Measurements from ENCODE around the gene ITPR2. TPM values are rescaled to one million over a fixed set of nuclear protein-coding genes. Genes with fewer than 3 reads are reported as not detected.
A peak's percentile ranks its signal among the peaks of the same experiment; 100 is the strongest.

The ITPR2 gene
- total RNA-seq, 3 donors from 2014 or later (not counting 1 experiment from before 2014, with no cell fraction given), result 59.1 to 70.7 (median 68.2) TPM

GRCh38 chr12:26828280-26829073, 4.5 kb downstream of the ITPR2 start:
- 94% methylated on average over 3 of the region's 7 CpGs for WGBS (ENCODE audit: insufficient coverage)
- TF ChIP-seq, protein P1, sequence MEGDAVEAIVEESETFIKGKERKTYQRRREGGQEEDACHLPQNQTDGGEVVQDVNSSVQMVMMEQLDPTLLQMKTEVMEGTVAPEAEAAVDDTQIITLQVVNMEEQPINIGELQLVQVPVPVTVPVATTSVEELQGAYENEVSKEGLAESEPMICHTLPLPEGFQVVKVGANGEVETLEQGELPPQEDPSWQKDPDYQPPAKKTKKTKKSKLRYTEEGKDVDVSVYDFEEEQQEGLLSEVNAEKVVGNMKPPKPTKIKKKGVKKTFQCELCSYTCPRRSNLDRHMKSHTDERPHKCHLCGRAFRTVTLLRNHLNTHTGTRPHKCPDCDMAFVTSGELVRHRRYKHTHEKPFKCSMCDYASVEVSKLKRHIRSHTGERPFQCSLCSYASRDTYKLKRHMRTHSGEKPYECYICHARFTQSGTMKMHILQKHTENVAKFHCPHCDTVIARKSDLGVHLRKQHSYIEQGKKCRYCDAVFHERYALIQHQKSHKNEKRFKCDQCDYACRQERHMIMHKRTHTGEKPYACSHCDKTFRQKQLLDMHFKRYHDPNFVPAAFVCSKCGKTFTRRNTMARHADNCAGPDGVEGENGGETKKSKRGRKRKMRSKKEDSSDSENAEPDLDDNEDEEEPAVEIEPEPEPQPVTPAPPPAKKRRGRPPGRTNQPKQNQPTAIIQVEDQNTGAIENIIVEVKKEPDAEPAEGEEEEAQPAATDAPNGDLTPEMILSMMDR (IDR thresholded peaks at IDR 0.05), result no peak
- Mint-ChIP-seq H3K27ac (no peak overlapping the region), H3K27me3 (ENCODE audit: low read depth in 2 of 2) (no peaks in the 10 kb centered on the region), H3K4me3 (no peak overlapping the region), H3K36me3 (no peaks in the 10 kb centered on the region), H3K4me1 (peaks cover 58 to 61% of the 10 kb centered on the region in 2 donors), H3K9me3 (no peaks in the 10 kb centered on the region)
- Histone ChIP-seq H3K4me3 (ENCODE audit: low read length) (no peak overlapping the region), H3K36me3 (ENCODE audit: control insufficient read depth, insufficient read depth, low read length) (no peaks in the 10 kb centered on the region), H3K27ac (ENCODE audit: low read length) (no peak overlapping the region), H3K4me1 (ENCODE audit: control insufficient read depth, insufficient read depth, low read length) (peaks cover 11% of the 10 kb centered on the region), H3K27me3 (ENCODE audit: control insufficient read depth, insufficient read depth, low read length) (no peaks in the 10 kb centered on the region), H3K9me3 (ENCODE audit: control insufficient read depth, insufficient read depth, low read length) (no peaks in the 10 kb centered on the region)
- intact Hi-C loops (cut with micrococcal nuclease), result no loop called here
- no peak for ATAC-seq
- DNase-seq, result no peak

GRCh38 chr12:26826437-26826836, 6.6 kb downstream of the ITPR2 start:
- intact Hi-C loops (cut with micrococcal nuclease), result no loop called here
- Mint-ChIP-seq H3K27me3 (ENCODE audit: low read depth in 2 of 2) (no peaks in the 10 kb centered on the region), H3K27ac (no peak overlapping the region), H3K4me1 (peaks cover 59 to 63% of the 10 kb centered on the region in 2 donors), H3K4me3 (no peak overlapping the region), H3K36me3 (no peaks in the 10 kb centered on the region), H3K9me3 (no peaks in the 10 kb centered on the region)
- 96% methylated on average over 5 of the region's 5 CpGs for WGBS (ENCODE audit: insufficient coverage)
- TF ChIP-seq, protein P1 (IDR thresholded peaks at IDR 0.05), result no peak
- no peak for ATAC-seq
- H3K27ac ChIP-seq (ENCODE audit: low read length), result no peak overlapping the region
- no peaks in the 10 kb centered on the region for H3K27me3 ChIP-seq (ENCODE audit: control insufficient read depth, insufficient read depth, low read length)
- peaks cover 6% of the 10 kb centered on the region for H3K4me1 ChIP-seq (ENCODE audit: control insufficient read depth, insufficient read depth, low read length)
- no peak for DNase-seq
- no peaks in the 10 kb centered on the region for H3K36me3 ChIP-seq (ENCODE audit: control insufficient read depth, insufficient read depth, low read length)
- H3K9me3 ChIP-seq (ENCODE audit: control insufficient read depth, insufficient read depth, low read length), result no peaks in the 10 kb centered on the region
- H3K4me3 ChIP-seq (ENCODE audit: low read length), result no peak overlapping the region

DNA sequence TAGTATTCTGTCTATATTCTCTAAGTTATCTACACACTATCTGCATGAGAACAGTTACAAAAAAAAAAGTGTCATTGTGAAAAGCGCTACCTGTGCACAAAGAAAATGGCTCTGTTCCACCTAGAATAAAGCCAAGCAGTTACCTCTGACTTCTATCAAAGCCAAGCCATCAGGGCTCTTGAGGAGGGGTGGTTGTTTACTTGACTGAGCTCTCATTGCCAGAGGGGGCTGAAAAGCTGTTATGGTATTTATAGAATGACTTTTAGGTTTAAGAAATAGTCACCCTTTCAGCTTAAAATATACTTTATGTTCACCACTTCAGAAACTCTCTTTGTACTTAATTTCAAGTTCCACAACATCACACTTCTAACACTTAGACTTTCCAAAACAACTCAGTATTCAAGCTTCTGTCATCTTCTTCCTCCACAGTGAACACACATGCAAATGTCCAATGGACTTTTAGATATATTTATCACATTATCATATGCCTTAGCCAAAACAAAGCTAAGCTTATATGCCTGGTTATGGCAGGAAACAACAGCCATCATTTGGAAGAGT, 7.5 kb downstream of the ITPR2 start:
- H3K4me3 ChIP-seq (ENCODE audit: low read length), result no peak overlapping the region
- H3K27me3 ChIP-seq (ENCODE audit: control insufficient read depth, insufficient read depth, low read length), result no peaks in the 10 kb centered on the region
- intact Hi-C loops (cut with micrococcal nuclease), result no loop called here
- peak overlapping the region; percentile 33 to 54 for H3K27ac Mint-ChIP-seq
- H3K4me3 Mint-ChIP-seq, result no peak overlapping the region
- H3K4me1 Mint-ChIP-seq, result peaks cover 57% of the 10 kb centered on the region in 2 donors
- no peaks in the 10 kb centered on the region for H3K27me3 Mint-ChIP-seq (ENCODE audit: low read depth in 2 of 2)
- DNase-seq, result no peak
- no peak for ATAC-seq
- H3K36me3 Mint-ChIP-seq, result no peaks in the 10 kb centered on the region
- TF ChIP-seq, protein P1 (IDR thresholded peaks at IDR 0.05), result no peak
- no peaks in the 10 kb centered on the region for H3K9me3 Mint-ChIP-seq
- no peak overlapping the region for H3K27ac ChIP-seq (ENCODE audit: low read length)
- H3K36me3 ChIP-seq (ENCODE audit: control insufficient read depth, insufficient read depth, low read length), result no peaks in the 10 kb centered on the region
- no peaks in the 10 kb centered on the region for H3K9me3 ChIP-seq (ENCODE audit: control insufficient read depth, insufficient read depth, low read length)
- 78% methylated on average over 1 of the region's 1 CpG for WGBS (ENCODE audit: insufficient coverage)
- H3K4me1 ChIP-seq (ENCODE audit: control insufficient read depth, insufficient read depth, low read length), result no peaks in the 10 kb centered on the region
